ENCODE data around the gene LILRB2.
"Not testable (repeated sequence)": the region's sequence is repeated elsewhere in the genome, so short reads cannot be mapped to it uniquely, and the experiment has no call there.

The LILRB2 gene

GRCh38 chr19:54281007-54281728 is at the start of gene LILRB2:
LILRB2 (minus strand) TSS chr19:54281110; CDS start chr19:54280496, 614 bp downstream.
- DNase-seq (ENCODE audit: low read depth in 2 of 3, low spot score in 1 of 3), result no peak

- DNase-seq (ENCODE audit: low read depth in 2 of 3, low spot score in 1 of 3), result no peak
These were observed 48.7 kb upstream of the LILRB2 start for GRCh38 chr19:54329476-54330165.

- not testable (repeated sequence) for DNase-seq (ENCODE audit: low read depth in 2 of 3, low spot score in 1 of 3)
These were observed 47.9 kb upstream of the LILRB2 start for GRCh38 chr19:54328781-54329180.

- no peak for DNase-seq (ENCODE audit: low read depth in 2 of 3, low spot score in 1 of 3)
These were observed 44.7 kb upstream of the LILRB2 start for GRCh38 chr19:54325631-54326030.

GRCh38 chr19:54325194-54325621 is 44.3 kb upstream of the LILRB2 start:
- DNase-seq (ENCODE audit: low read depth in 2 of 3, low spot score in 1 of 3), result peak in 2 of 3 donors; percentile 22 to 65

- DNase-seq (ENCODE audit: low read depth in 2 of 3, low spot score in 1 of 3), result no peak
These were observed 43.2 kb upstream of the LILRB2 start for GRCh38 chr19:54324071-54324470.

- DNase-seq (ENCODE audit: low read depth in 2 of 3, low spot score in 1 of 3), result not testable (repeated sequence)
These were observed 42.0 kb upstream of the LILRB2 start for GRCh38 chr19:54322934-54323333.

GRCh38 chr19:54322295-54322694 is 41.4 kb upstream of the LILRB2 start:
- DNase-seq (ENCODE audit: low read depth in 2 of 3, low spot score in 1 of 3), result not testable (repeated sequence)

GRCh38 chr19:54319892-54320670 is 39.2 kb upstream of the LILRB2 start:
- DNase-seq (ENCODE audit: low read depth in 2 of 3, low spot score in 1 of 3), result no peak

- no peak for DNase-seq (ENCODE audit: low read depth in 2 of 3, low spot score in 1 of 3)
These were observed 38.1 kb upstream of the LILRB2 start for GRCh38 chr19:54319049-54319448.

GRCh38 chr19:54317965-54318240 is 37.0 kb upstream of the LILRB2 start:
- no peak for DNase-seq (ENCODE audit: low read depth in 2 of 3, low spot score in 1 of 3)

- DNase-seq (ENCODE audit: low read depth in 2 of 3, low spot score in 1 of 3), result no peak
These were observed 36.4 kb upstream of the LILRB2 start for GRCh38 chr19:54317108-54317964.

- DNase-seq (ENCODE audit: low read depth in 2 of 3, low spot score in 1 of 3), result no peak
These were observed 35.8 kb upstream of the LILRB2 start for GRCh38 chr19:54316746-54317107.

- DNase-seq (ENCODE audit: low read depth in 2 of 3, low spot score in 1 of 3), result no peak
These were observed 35.0 kb upstream of the LILRB2 start for GRCh38 chr19:54315956-54316355.

GRCh38 chr19:54312436-54313377 is 31.8 kb upstream of the LILRB2 start, which contains the start of gene LILRA5:
LILRA5 (minus strand) TSS chr19:54313166; CDS start chr19:54313019, 147 bp downstream.
- no peak for DNase-seq (ENCODE audit: low read depth in 2 of 3, low spot score in 1 of 3)

- no peak for DNase-seq (ENCODE audit: low read depth in 2 of 3, low spot score in 1 of 3)
These were observed 31.1 kb upstream of the LILRB2 start for GRCh38 chr19:54312011-54312410.

GRCh38 chr19:54311486-54311885 is 30.6 kb upstream of the LILRB2 start:
- no peak for DNase-seq (ENCODE audit: low read depth in 2 of 3, low spot score in 1 of 3)

GRCh38 chr19:54310543-54310942 is 29.6 kb upstream of the LILRB2 start:
- no peak for DNase-seq (ENCODE audit: low read depth in 2 of 3, low spot score in 1 of 3)

- no peak for DNase-seq (ENCODE audit: low read depth in 2 of 3, low spot score in 1 of 3)
These were observed 28.9 kb upstream of the LILRB2 start for GRCh38 chr19:54309811-54310210.

Data from stimulated activated CD4-positive, alpha-beta T cell treated with anti-CD3 and anti-CD28 coated beads, Interleukin-12 subunit alpha, Interleukin-12 subunit beta, amount 100 ng/mL, for 48 hours (primary cell).